CD14-positive monocyte (primary cell): ENCODE data around the gene FARP2. TPM values are rescaled to one million over a fixed set of nuclear protein-coding genes. Genes with fewer than 3 reads are reported as not detected.
A peak's percentile ranks its signal among the peaks of the same experiment; 100 is the strongest.

Experiments
- DNase-seq, 3 donors: peaks; one replicate each; pipeline ENCODE4 v3.0.0-alpha.2; 2011 to 2022
- H2AFZ ChIP-seq: 2 replicates; pipeline ENCODE4 v1.6.0; 2012; ENCODE audit warnings: mild to moderate bottlenecking, low read depth, low read length, inconsistent platforms; ENCODE audit not compliant: insufficient read depth, poor library complexity, severe bottlenecking
- H3K27ac ChIP-seq, 2 donors: 1 replicate in 1 of 2; 2 replicates in 1 of 2; pipeline ENCODE4 v1.5.1; 2012 to 2013; ENCODE audit warnings: low read length in 2 of 2, control low read depth in 1 of 2, inconsistent platforms in 1 of 2, low read depth in 1 of 2, mild to moderate bottlenecking in 1 of 2
- H3K27me3 ChIP-seq, 2 donors: one replicate each; pipeline versions ENCODE4 v1.6.0 to v1.6.1; 2011 to 2013; ENCODE audit warnings: low read length in 2 of 2; ENCODE audit not compliant: control insufficient read depth in 2 of 2, insufficient read depth in 2 of 2
- H3K36me3 ChIP-seq, 2 donors: replicated peaks in 1 of 2; 1 replicate in 1 of 2; 2 replicates in 1 of 2; pipeline versions ENCODE4 v1.5.1 to v1.6.1; 2012 to 2013; ENCODE audit warnings: low read length in 2 of 2, control low read depth in 1 of 2, inconsistent platforms in 1 of 2, mild to moderate bottlenecking in 1 of 2; ENCODE audit not compliant: insufficient read depth in 2 of 2, control insufficient read depth in 1 of 2
- H3K4me1 ChIP-seq, 2 donors: 1 replicate in 1 of 2; 2 replicates in 1 of 2; pipeline versions ENCODE4 v1.5.1 to v1.6.1; 2012 to 2013; ENCODE audit warnings: low read length in 2 of 2, control low read depth in 1 of 2, inconsistent platforms in 1 of 2, mild to moderate bottlenecking in 1 of 2, moderate library complexity in 1 of 2; ENCODE audit not compliant: insufficient read depth in 2 of 2, control insufficient read depth in 1 of 2
- H3K4me2 ChIP-seq: replicated peaks from 2 replicates; pipeline ENCODE3; 2012; ENCODE audit warnings: low read length, moderate library complexity, mild to moderate bottlenecking; ENCODE audit not compliant: poor library complexity, severe bottlenecking; ENCODE audit errors: extremely low read depth
- H3K4me3 ChIP-seq, 3 experiments: fragments of 200-600 bp in 1 of 3; sonication (generic) in 1 of 3; replicated peaks in 1 of 3; 1 replicate in 2 of 3; 2 replicates in 1 of 3; pipeline ENCODE4 v1.5.1; 2011 to 2013; ENCODE audit warnings: low read length in 3 of 3, mild to moderate bottlenecking in 3 of 3, control low read depth in 2 of 3, low read depth in 2 of 3, inconsistent platforms in 1 of 3, moderate library complexity in 1 of 3
- H3K79me2 ChIP-seq: 2 replicates; pipeline ENCODE4 v1.6.0; 2012; ENCODE audit warnings: mild to moderate bottlenecking, control low read depth, inconsistent platforms, low read length, moderate library complexity; ENCODE audit not compliant: insufficient read depth
- H3K9ac ChIP-seq: 2 replicates; pipeline ENCODE4 v1.6.0; 2017; ENCODE audit warnings: low read length, mild to moderate bottlenecking; ENCODE audit not compliant: insufficient read depth, poor library complexity, severe bottlenecking
- H3K9me3 ChIP-seq, 2 donors: replicated peaks in 1 of 2; 1 replicate in 1 of 2; 2 replicates in 1 of 2; pipeline versions ENCODE4 v1.5.1 to v1.6.1; 2012 to 2013; ENCODE audit warnings: low read length in 2 of 2, control low read depth in 1 of 2; ENCODE audit not compliant: control insufficient read depth in 1 of 2, insufficient read depth in 1 of 2
- H4K20me1 ChIP-seq: 2 replicates; pipeline ENCODE4 v1.6.0; 2012; ENCODE audit warnings: mild to moderate bottlenecking, low read length, control low read depth, moderate library complexity; ENCODE audit not compliant: insufficient read depth
- H3K27ac Mint-ChIP-seq, 7 donors: one replicate each; pipeline ENCODE4 v1.8.0; 2020; ENCODE audit warnings: mild to moderate bottlenecking in 7 of 7, mixed read lengths in 7 of 7, moderate library complexity in 6 of 7, inconsistent platforms in 2 of 7
- H3K27me3 Mint-ChIP-seq, 3 donors: one replicate each; pipeline ENCODE4 v1.8.0; 2021 to 2022; ENCODE audit warnings: low read depth in 3 of 3, mild to moderate bottlenecking in 3 of 3, mixed read lengths in 3 of 3, moderate library complexity in 3 of 3, inconsistent platforms in 1 of 3
- H3K36me3 Mint-ChIP-seq, 2 donors: one replicate each; pipeline ENCODE4 v1.8.0; 2020; ENCODE audit warnings: mixed read lengths in 2 of 2, inconsistent platforms in 1 of 2, mild to moderate bottlenecking in 1 of 2
- H3K4me1 Mint-ChIP-seq: one replicate; pipeline ENCODE4 v1.8.0; 2020; ENCODE audit warnings: mild to moderate bottlenecking, mixed read lengths
- H3K4me3 Mint-ChIP-seq, 2 donors: one replicate each; pipeline ENCODE4 v1.8.0; 2020; ENCODE audit warnings: mild to moderate bottlenecking in 2 of 2, mixed read lengths in 2 of 2, moderate library complexity in 1 of 2
- H3K9me3 Mint-ChIP-seq, 7 donors: one replicate each; pipeline ENCODE4 v1.8.0; 2020 to 2022; ENCODE audit warnings: mixed read lengths in 7 of 7, mild to moderate bottlenecking in 6 of 7, moderate library complexity in 6 of 7, inconsistent platforms in 2 of 7
- WGBS: methylation state at CpG from one replicate; pipeline ENCODE4 v1.1.5; 2013; ENCODE audit warnings: missing lambda C conversion rate; ENCODE audit not compliant: insufficient coverage; 5-methylcytosine and 5-hydroxymethylcytosine counted together
- intact Hi-C, 2 donors: fragments of 100-400 bp; cut with micrococcal nuclease; formaldehyde crosslinking; loops; one replicate each; pipeline versions ENCODE4 v1.15.0 to v1.15.1; 2023
- polyA plus RNA-seq, 3 donors: library from polyadenylated mRNA; depleted of rRNA in 1 of 3; unstranded in 2 of 3; stranded (reverse) in 1 of 3; fragments of 300-500 nt in 2 of 3; fragments of >200 nt in 1 of 3; fragmentation: Illumina TruSeq in 2 of 3; gene quantifications; 1 replicate in 2 of 3; 2 replicates in 1 of 3; pipeline ENCODE4 v1.2.3, GENCODE V29; 2012 to 2021
- TF ChIP-seq, protein P1 (sequence below): fragments of 200-600 bp; IDR thresholded peaks from one replicate; pipeline ENCODE4 v1.8.0; 2022; ENCODE audit warnings: antibody characterized with exemption, mild to moderate bottlenecking

FARP2 gene
- polyA plus RNA-seq, 3 donors: 6.7 to 8.5 (median 7.3) TPM

GRCh38 chr2:241307055-241307454 lies 49.0 kb upstream of the FARP2 start:
- peaks cover 14% of the 10 kb centered on the region in 2 donors for H3K4me1 ChIP-seq
- H3K4me3 Mint-ChIP-seq: no peak overlapping the region

GRCh38 chr2:241308267-241308666 lies 47.8 kb upstream of the FARP2 start:
- TF ChIP-seq, protein P1, sequence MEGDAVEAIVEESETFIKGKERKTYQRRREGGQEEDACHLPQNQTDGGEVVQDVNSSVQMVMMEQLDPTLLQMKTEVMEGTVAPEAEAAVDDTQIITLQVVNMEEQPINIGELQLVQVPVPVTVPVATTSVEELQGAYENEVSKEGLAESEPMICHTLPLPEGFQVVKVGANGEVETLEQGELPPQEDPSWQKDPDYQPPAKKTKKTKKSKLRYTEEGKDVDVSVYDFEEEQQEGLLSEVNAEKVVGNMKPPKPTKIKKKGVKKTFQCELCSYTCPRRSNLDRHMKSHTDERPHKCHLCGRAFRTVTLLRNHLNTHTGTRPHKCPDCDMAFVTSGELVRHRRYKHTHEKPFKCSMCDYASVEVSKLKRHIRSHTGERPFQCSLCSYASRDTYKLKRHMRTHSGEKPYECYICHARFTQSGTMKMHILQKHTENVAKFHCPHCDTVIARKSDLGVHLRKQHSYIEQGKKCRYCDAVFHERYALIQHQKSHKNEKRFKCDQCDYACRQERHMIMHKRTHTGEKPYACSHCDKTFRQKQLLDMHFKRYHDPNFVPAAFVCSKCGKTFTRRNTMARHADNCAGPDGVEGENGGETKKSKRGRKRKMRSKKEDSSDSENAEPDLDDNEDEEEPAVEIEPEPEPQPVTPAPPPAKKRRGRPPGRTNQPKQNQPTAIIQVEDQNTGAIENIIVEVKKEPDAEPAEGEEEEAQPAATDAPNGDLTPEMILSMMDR: no peak
- WGBS: no CpG with 5 or more reads among the region's 5 CpGs
- Histone ChIP-seq H3K4me3 (no peak overlapping the region), H3K9ac (no peak overlapping the region), H3K27ac (no peak overlapping the region), H3K27me3 (no peaks in the 10 kb centered on the region), H3K79me2 (peaks cover 100% of the 10 kb centered on the region), H2AFZ (no peak overlapping the region), H3K36me3 (peaks cover 0 to 15% of the 10 kb centered on the region in 2 donors), H3K4me1 (peaks cover 17 to 19% of the 10 kb centered on the region in 2 donors), H4K20me1 (peaks cover 99% of the 10 kb centered on the region), H3K9me3 (no peaks in the 10 kb centered on the region), H3K4me2 (no peak overlapping the region)
- Mint-ChIP-seq H3K4me3 (no peak overlapping the region), H3K4me1 (peaks cover 43% of the 10 kb centered on the region), H3K9me3 (no peaks in the 10 kb centered on the region), H3K27ac (no peak overlapping the region), H3K27me3 (peaks cover 0 to 4% (median 0%) of the 10 kb centered on the region in 3 donors), H3K36me3 (peaks cover 10 to 29% of the 10 kb centered on the region in 2 donors)
- intact Hi-C loops: no loop called here
- DNase-seq: no peak

More at GRCh38 chr2:241307055-241307454, 49.0 kb upstream of the FARP2 start:
- Histone ChIP-seq H3K36me3 (peaks cover 0 to 15% of the 10 kb centered on the region in 2 donors), H3K9me3 (no peaks in the 10 kb centered on the region), H4K20me1 (peaks cover 99% of the 10 kb centered on the region), H2AFZ (no peak overlapping the region), H3K79me2 (peaks cover 100% of the 10 kb centered on the region), H3K27ac (no peak overlapping the region), H3K4me2 (no peak overlapping the region), H3K27me3 (no peaks in the 10 kb centered on the region), H3K4me3 (no peak overlapping the region), H3K9ac (no peak overlapping the region)
- H3K27ac Mint-ChIP-seq: peak overlapping the region in 1 of 7 donors; percentile 50
- 96% methylated on average over 4 of the region's 6 CpGs for WGBS
- no peaks in the 10 kb centered on the region for H3K9me3 Mint-ChIP-seq
- peaks cover 38% of the 10 kb centered on the region for H3K4me1 Mint-ChIP-seq
- intact Hi-C loops: no loop called here
- no peak for DNase-seq
- peaks cover 0 to 2% (median 0%) of the 10 kb centered on the region in 3 donors for H3K27me3 Mint-ChIP-seq
- TF ChIP-seq, protein P1: no peak
- peaks cover 11 to 29% of the 10 kb centered on the region in 2 donors for H3K36me3 Mint-ChIP-seq
